Left colon (tissue), 2 donors: ENCODE measurements around the gene ORAI3. TPM values are rescaled to one million over a fixed set of nuclear protein-coding genes. Genes with fewer than 3 reads are reported as not detected.

Experiments used
- ATAC-seq: fragments of 200-7000 bp; cut with Tn5 transposase; one replicate; pipeline ENCODE4 v1.9.1; 2020; ENCODE audit warnings: mild to moderate bottlenecking, moderate library complexity
- DNase-seq, 2 donors: peaks; one replicate each; pipeline ENCODE4 v3.0.0-alpha.2; 2020
- intact Hi-C, 2 donors: fragments of 100-400 bp; cut with DNase I in 1 of 2; cut with micrococcal nuclease in 1 of 2; formaldehyde crosslinking; loops; one replicate each; pipeline versions ENCODE4 v1.11.2 to v1.14.0; 2022; cut with DNase I, micrococcal nuclease
- total RNA-seq, 2 donors: library from RNA; stranded (reverse); fragmentation: NEBNext Ultra II Directional; extraction: Animal tissue kit (Norgen Biotek cat#: 25700); gene quantifications; one replicate each; pipeline ENCODE4 v1.2.1, GENCODE V29; 2021
- donor health status: DM: no; HTN: no; CAD: no.
- donor health status: DM: yes; HTN: yes; CAD: no.

The ORAI3 gene
- total RNA-seq, 2 donors from 2014 or later = 12.9 to 21.0 TPM

DNA sequence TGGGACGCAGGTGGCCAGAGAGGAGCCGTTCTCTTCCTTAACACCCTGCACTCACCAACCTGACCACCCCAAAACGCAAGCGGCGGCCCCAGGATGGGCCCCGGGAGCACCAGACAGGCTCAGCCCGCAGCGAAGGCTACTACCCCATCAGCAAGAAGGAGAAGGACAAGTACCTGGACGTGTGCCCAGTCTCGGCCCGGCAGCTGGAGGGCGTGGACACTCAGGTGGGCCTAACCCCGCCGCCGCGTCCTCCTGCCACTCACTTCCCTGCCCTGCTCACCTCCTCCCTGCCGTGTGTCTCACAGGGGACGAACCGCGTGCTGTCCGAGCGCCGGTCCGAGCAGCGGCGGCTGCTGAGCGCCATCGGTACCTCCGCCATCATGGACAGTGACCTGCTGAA is 31.6 kb downstream of the ORAI3 start:
- ATAC-seq (no peak), DNase-seq (no peak)
- intact Hi-C loops = loop anchor here in 1 of 2 donors (10.0 kb wide), 1 partner anchor 164 kb away; no protein-coding TSS in a partner anchor

DNA sequence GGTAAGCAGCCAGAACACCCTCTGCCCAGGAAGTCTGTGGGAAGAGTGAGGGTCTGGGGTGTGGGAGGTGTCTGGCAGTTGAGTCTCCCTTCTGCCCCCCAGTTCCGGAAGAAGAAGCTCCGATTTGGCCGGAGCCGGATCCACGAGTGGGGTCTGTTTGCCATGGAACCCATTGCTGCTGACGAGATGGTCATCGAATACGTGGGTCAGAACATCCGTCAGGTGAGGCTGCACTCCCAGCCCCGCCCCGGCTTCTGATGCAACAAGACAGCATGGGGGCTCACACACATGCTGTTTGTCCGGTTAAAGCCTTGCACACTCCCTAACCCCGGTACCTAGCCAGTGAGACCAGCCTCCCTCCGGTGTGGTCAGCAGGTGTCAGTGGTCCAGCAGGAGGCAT is 32.1 kb downstream of the ORAI3 start:
- ATAC-seq = no peak
- intact Hi-C loops = loop anchor here in 1 of 2 donors (10.0 kb wide), 1 partner anchor 164 kb away; no protein-coding TSS in a partner anchor
- no peak for DNase-seq

DNA sequence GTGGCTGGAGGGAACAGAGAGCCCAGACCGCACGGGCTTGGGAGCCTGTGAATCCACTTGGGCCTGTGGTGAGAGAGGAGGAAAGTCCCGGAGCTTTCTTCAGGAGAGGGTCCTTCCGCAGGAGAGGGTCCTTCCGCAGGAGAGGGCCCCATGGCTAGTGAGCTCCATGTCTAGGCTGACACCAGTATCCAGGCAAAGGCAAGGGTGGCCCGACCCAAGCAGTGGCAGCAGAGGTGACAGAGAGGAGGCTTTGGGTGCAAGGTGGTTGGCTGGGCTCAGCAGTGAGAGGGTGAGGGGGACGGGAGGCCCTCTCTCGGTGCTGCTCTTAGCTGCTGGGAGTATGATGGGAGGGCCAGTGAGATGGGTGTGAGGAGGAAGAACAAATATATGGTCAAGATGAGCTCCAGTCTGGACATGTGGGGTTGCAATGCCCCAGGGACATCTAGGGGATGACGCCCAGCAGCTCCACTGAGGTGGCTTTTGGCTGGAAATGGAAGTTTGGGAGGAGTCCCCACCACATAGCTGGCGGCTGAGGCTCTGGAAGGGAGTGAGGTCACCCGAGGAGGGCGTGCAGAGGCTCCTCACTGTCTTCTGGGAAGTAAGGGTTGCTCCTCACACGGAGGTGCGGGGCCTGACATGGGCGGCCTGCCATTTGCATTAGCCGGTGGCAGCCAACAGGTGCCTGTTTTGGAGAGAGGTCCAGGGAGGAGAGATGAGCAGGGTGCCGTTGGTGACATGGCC is 33.9 kb downstream of the ORAI3 start:
- ATAC-seq (no peak), DNase-seq (no peak)
- intact Hi-C loops = loop anchor here in 1 of 2 donors (10.0 kb wide), 1 partner anchor 162 kb away; no protein-coding TSS in a partner anchor

DNA sequence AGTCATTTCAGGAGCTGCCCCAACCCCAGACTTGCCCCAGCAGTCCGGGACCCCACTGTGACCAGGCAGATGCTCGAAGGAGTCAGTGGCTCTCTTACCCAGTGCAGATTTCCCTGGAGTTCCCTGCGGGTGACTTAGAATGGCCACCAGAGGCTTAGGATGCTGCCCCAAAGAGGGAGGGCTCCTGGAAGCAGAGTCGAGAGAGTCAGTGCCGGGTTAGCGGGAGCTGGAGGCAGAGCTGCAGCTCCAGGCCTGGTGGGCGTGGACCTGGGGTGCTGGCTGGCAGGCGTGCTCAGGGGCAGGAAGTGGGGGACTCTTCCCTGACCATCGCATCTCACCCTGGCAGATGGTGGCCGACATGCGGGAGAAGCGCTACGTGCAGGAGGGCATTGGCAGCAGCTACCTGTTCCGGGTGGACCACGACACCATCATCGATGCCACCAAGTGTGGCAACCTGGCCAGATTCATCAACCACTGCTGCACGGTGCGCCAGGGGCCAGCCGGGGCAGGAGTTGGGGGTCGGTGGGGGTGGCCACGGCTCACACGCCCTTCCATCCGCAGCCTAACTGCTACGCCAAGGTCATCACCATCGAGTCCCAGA is 34.5 kb downstream of the ORAI3 start:
- DNase-seq (no peak), ATAC-seq (no peak)
- intact Hi-C loops = loop anchor here in 1 of 2 donors (10.0 kb wide), 1 partner anchor 161 kb away; no protein-coding TSS in a partner anchor

DNA sequence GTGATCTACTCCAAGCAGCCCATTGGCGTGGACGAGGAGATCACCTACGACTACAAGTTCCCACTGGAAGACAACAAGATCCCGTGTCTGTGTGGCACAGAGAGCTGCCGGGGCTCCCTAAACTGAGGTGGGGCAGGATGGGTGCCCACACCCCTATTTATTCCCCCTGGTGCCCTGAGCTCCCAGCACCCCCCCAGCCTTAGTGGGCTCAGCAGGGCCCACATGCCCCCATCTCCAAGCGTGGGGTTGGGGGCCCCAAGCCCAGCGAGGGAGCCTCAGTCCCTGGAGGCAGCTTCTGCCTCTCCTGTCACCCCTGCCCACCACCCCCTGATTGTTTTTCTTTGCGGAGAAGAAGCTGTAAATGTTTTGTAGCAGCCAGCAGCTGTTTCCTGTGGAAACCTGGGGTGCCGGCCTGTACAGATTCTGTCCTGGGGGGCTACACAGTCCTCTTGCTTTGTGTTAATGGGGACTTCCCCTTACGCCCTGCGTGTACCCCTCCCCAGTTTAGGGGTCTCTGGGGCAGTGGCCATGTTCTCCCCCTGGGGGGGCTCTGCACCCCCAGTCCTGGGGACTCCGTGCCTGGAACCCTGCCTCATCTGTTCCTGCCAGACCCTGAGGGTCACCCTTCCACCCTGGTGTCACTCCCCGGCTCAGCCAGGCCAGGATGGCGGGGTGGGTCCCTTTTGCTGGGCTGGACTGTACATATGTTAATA is 35.2 kb downstream of the ORAI3 start:
- DNase-seq = no peak
- ATAC-seq = no peak
- intact Hi-C loops = loop anchor here in 1 of 2 donors (10.0 kb wide), 1 partner anchor 161 kb away; no protein-coding TSS in a partner anchor

DNA sequence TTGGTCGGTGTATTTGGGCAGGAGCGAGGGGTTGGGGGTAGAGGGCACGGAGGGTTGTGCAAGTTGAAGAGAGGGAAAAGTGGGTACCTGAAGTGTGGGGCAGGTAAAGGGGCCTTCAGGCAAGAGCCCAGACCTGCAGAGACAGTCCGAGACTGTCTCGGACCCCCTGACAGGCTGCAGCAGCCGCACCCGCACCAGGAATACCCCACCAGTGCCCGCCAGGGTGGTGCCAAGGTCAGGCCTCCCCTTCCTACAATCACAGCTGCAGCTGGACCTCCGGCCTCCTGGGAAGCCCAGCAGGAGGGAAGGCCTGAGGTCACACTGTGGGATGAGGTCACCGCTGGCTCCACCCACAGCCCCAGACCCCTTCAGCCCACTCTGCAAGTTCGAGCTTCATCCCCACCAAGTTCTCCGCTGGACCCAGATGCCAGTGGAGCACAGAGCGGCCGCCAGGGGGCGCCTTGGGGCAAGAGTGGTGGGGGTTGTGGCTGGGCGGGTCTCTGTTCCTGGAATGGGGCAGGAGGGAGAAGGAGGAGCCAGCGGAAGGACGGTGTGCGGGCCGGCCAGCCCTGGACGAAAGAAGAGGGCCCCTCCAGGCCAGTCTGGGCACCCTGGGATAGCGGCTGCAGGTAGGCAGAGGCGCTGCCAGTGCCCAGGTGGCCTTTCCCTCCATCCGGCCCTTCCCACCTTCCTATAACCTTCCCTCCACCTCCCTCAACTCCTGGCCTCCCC is 36.0 kb downstream of the ORAI3 start, which contains the start of gene HSD3B7:
HSD3B7 (plus strand) TSS at position 539 of the 732 bp plus-strand sequence. CDS start 452 bp downstream, outside the sequence.
- ATAC-seq = peak; percentile 89

DNA sequence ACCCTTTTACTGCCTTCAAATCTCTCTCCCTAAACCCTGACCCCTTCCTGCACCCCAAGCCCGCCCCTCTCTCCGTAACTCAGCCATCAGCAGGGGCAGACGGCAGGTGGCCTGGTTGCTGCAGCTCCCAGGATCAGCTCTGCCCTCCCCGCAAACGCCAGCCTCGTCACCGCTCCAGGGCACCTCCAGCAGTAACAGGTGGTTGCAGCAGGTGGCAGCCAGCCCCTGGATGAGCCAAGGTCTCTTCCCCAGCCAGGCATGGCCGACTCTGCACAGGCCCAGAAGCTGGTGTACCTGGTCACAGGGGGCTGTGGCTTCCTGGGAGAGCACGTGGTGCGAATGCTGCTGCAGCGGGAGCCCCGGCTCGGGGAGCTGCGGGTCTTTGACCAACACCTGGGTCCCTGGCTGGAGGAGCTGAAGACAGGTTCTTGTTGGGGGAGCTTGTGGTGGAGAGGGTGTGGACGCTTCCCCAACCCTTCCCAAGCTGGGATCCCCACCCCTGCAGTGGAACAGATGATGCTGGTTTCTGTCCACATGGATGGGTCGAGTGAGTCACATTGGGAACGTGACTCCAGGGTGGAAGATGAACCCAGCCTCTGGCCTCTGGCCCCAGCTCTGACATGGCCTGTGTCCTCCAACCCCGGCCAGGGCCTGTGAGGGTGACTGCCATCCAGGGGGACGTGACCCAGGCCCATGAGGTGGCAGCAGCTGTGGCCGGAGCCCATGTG is 36.7 kb downstream of the ORAI3 start:
- DNase-seq = peak; percentile 78 to 79
- intact Hi-C loops = loop anchor here in 1 of 2 donors (5.0 to 10.0 kb wide), 2 partner anchors 159 to 457 kb away; partner anchors contain the start of gene ZNF843
- peak; percentile 93 for ATAC-seq

More for the DNA sequence above, 36.0 kb downstream of the ORAI3 start, which contains the start of gene HSD3B7:
- intact Hi-C loops = loop anchor here in 1 of 2 donors (5.0 to 10.0 kb wide), 2 partner anchors 160 to 457 kb away; partner anchors contain the start of gene ZNF843
- DNase-seq = peak; percentile 88 to 94

DNA sequence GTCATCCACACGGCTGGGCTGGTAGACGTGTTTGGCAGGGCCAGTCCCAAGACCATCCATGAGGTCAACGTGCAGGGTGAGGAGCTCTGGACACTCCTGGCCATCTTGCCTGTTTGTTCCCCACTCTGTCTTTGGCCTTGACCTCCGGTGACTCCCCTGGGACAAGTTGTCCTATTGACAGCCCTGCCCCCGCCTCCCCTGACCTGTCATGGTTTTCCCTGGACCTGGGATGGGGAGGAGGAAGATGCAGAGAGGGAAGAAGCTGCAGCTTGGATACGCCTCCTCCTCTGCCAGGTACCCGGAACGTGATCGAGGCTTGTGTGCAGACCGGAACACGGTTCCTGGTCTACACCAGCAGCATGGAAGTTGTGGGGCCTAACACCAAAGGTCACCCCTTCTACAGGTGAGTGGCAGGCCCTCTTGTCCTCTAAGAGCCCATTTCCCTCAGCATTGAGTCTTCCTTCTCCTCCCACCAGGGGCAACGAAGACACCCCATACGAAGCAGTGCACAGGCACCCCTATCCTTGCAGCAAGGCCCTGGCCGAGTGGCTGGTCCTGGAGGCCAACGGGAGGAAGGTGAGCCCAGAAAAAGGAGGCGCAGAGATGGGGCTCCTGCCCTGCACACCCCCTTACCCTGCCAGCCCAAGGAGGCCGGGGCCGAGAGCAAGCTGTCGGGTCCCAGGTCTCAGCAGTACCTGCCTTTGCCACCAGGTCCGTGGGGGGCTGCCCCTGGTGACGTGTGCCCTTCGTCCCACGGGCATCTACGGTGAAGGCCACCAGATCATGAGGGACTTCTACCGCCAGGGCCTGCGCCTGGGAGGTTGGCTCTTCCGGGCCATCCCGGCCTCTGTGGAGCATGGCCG is 37.5 kb downstream of the ORAI3 start:
- no peak for ATAC-seq
- no peak for DNase-seq
- intact Hi-C loops = loop anchor here in 1 of 2 donors (5.0 to 10.0 kb wide), 2 partner anchors 158 to 456 kb away; partner anchors contain the start of gene ZNF843

DNA sequence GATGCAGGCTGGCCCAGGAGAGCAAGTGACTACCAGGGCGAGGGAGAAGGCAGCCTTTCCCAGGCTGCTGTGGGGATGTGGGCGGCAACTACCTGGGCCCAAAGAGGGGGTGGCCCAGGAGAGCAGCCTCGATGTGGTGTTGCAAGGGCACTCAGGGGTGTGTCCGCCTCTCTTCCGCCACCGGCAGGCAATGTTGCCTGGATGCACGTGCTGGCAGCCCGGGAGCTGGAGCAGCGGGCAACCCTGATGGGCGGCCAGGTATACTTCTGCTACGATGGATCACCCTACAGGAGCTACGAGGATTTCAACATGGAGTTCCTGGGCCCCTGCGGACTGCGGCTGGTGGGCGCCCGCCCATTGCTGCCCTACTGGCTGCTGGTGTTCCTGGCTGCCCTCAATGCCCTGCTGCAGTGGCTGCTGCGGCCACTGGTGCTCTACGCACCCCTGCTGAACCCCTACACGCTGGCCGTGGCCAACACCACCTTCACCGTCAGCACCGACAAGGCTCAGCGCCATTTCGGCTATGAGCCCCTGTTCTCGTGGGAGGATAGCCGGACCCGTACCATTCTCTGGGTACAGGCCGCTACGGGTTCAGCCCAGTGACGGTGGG is 38.8 kb downstream of the ORAI3 start:
- DNase-seq = no peak
- intact Hi-C loops = loop anchor here in 1 of 2 donors (5.0 to 10.0 kb wide), 2 partner anchors 157 to 455 kb away; partner anchors contain the start of gene ZNF843
- ATAC-seq = no peak

DNA sequence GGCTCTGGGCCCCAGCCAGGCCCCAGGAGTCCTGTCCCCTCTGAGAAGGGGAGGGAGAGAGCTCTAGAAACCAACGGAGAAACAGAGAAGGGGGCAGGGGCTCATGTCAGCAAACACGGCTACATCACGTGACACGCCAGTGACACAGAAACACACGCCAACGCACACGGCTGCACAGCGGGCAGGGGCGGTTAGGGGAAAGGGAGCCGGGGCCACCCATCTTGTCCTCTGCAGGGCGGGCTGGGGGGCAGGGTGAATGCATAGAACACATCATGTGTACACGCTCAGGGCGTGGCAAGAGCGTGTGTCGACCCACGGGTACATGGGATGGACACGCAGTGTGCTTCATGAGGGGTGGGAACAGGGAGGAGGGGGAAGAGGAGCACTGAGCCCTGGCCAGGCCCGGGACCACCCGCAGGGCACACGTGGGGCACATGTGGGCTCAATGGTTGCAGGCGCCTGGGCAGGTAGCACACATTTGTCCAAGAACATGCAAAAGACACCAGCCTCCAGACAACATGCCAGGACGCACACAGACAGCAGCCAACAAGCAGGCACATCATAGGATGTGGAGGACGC is 40.7 kb downstream of the ORAI3 start:
- no peak for ATAC-seq
- intact Hi-C loops = loop anchor here in 1 of 2 donors (5.0 to 10.0 kb wide), 2 partner anchors 155 to 453 kb away; partner anchors contain the start of gene ZNF843

DNA sequence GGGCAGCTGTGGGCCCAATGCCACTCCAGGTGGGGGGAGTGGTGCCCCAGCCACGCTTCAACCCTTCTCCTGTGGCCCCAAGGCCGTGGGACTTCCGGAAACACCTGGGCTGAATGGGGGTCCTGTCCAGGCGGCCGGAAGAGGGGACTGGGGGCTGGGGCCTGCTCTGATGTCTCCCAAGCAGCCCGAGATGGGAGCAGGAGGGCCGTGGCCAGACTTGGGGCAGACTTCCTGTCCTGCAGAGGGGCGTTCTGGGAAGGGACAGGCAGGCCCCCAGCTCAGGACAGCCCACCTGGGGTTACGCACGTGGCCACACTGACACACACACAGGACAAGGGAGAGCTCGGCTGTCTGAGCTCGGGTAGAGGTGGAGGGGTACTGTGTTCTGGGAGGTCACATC is 41.2 kb downstream of the ORAI3 start:
- intact Hi-C loops = no loop called here
- no peak for ATAC-seq
- no peak for DNase-seq

More for the DNA sequence above, 40.7 kb downstream of the ORAI3 start:
- no peak for DNase-seq

DNA sequence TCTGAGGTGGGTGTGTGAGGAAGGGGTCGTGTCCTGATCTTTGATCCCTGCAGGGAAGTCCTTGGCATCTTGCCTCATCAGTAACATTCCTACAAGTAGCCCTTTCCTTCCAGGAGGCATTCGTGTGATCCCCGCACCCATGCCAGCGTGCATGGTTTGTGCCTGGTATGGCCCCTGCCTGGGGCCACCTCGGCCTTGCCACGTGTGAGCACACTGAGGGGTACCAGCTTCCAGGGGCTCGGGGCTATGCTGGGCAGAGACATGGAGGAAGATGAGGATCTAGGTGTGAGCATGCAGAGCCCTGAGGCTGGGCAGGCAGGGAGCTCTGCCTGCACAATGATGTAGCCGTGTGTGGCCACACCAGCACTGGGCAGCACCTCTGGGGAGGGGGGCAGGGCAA is 42.2 kb downstream of the ORAI3 start:
- no peak for DNase-seq
- ATAC-seq = no peak
- intact Hi-C loops = no loop called here

DNA sequence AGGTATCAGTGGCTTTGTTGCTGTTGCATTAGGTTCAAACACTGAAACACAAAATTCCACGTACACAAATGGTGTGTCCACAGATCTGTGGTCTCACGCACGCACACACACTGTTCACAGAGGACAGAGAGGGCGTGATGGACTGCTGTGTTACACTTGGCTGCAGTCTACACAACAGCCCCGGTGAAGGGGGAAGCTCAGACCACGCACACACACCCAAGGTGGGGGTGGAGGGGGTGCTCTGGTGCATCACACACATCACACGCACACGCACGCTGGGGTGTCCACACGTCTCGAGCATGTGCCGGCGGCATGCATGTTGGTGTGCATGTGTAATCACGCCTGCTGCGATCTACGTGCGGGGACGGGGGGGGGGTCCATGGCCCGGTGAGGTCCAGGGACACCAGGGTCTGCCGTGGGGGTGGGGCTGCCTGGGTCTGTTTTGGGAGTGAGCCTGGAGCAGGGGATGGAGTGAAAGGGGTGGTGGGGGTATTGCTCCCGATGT is 43.5 kb downstream of the ORAI3 start:
- no peak for DNase-seq
- no peak for ATAC-seq
- intact Hi-C loops = no loop called here

DNA sequence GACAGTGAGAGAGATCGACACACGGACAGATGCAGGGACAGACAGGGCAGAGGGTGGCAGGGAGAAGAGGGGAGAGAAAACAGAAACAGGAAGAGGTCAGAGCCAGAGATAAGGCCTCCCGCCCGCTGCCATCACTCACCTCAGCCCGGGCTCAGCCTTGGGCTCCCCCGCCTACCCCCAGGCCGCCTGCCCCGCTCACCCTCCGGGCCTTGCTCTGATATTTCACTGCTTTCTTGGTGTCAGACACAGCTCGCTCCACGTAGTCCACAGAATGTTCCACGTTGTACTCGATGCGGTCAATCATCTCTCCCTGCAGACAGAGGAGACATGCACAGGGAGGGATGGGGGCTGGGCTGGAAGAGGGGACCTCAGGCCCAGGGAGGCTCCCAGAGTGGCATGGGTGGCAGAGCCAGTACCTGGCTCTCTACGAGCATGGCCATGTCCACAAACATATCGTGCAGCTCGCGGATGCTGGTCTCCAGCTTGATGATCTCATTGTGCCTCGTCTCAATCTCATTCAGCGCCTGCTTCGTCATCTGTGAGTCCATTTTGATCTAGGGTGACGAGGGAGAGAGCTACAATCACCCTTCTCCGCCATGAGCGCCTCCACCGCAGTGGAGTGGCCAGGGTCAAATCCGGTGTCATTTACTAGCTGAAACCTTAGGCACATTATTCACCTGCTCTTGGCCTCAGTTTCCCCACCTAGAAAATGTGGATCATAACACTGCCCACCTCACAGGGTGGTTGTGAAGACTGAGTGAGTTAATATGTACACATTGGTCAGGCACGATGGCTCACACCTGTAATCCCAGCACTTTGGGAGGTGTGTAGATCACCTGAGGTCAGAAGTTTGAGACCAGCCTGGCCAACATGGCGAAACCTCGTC is 44.3 kb downstream of the ORAI3 start:
- ATAC-seq (no peak), DNase-seq (no peak)
- intact Hi-C loops = no loop called here

DNA sequence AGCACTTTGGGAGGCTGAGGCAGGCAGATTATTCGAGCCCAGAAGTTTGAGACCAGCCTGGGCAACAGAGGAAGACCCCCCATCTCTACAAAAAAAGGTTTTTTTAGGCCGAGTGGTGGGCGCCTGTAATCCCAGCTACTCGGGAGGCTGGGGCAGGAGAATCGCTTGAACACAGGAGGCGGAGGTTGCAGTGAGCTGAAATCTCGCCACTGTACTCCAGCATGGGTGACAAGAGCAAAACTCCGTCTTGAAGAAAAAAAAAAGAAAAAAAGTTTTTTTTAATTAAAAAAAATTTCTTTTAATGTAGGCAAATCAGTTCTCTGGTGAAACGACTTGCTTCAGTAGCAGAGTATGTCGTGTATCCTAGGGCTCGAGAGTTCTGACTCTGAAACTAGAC is 47.1 kb downstream of the ORAI3 start:
- no peak for DNase-seq
- intact Hi-C loops = no loop called here

More for the DNA sequence above, 47.1 kb downstream of the ORAI3 start:
- ATAC-seq = no peak
